AG10803 (cell line): ENCODE results near the gene REG1A.

Source experiments
- DNase-seq: peaks from one replicate; pipeline ENCODE4 v3.0.0; 2010; ENCODE audit warnings: low read depth
- H3K4me3 ChIP-seq: 2 replicates; pipeline ENCODE4 v1.5.1; 2011; ENCODE audit warnings: mild to moderate bottlenecking, low read length, control low read depth
- TF ChIP-seq, protein P1 (sequence below): conservative IDR thresholded peaks from 2 replicates; pipeline ENCODE4 v1.5.1; 2011; ENCODE audit warnings: mild to moderate bottlenecking, low read length, control low read depth, inconsistent platforms

The REG1A gene

GRCh38 chr2:79125721-79125985 lies 5.4 kb downstream of the REG1A start:
- TF ChIP-seq, protein P1, sequence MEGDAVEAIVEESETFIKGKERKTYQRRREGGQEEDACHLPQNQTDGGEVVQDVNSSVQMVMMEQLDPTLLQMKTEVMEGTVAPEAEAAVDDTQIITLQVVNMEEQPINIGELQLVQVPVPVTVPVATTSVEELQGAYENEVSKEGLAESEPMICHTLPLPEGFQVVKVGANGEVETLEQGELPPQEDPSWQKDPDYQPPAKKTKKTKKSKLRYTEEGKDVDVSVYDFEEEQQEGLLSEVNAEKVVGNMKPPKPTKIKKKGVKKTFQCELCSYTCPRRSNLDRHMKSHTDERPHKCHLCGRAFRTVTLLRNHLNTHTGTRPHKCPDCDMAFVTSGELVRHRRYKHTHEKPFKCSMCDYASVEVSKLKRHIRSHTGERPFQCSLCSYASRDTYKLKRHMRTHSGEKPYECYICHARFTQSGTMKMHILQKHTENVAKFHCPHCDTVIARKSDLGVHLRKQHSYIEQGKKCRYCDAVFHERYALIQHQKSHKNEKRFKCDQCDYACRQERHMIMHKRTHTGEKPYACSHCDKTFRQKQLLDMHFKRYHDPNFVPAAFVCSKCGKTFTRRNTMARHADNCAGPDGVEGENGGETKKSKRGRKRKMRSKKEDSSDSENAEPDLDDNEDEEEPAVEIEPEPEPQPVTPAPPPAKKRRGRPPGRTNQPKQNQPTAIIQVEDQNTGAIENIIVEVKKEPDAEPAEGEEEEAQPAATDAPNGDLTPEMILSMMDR = no peak
- no peak overlapping the region for H3K4me3 ChIP-seq
- no peak for DNase-seq

DNA sequence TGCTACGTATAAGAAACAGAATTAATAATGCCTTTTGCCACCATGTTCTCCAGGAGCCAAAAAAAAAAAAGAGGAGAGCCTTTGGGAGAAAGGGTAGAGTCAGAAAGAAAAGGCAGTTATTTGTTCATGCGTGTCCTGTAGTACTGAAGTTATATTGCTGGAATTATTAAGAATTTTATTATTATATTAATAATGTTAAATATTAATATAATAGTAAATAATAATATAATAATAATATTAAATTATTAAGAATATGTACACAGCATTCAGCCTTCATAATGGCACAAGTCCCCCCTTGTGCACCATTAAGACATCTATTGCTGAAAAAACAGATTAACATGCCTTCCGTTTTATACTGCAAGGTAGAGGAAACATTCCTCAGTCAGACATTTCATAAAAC lies 8.1 kb downstream of the REG1A start:
- H3K4me3 ChIP-seq = no peak overlapping the region
- TF ChIP-seq, protein P1 = no peak
- no peak for DNase-seq

GRCh38 chr2:79129260-79129659 lies 9.0 kb downstream of the REG1A start:
- TF ChIP-seq, protein P1 = no peak

GRCh38 chr2:79129804-79130203 lies 9.5 kb downstream of the REG1A start:
- no peak overlapping the region for H3K4me3 ChIP-seq

More at GRCh38 chr2:79129260-79129659, 9.0 kb downstream of the REG1A start:
- DNase-seq = no peak
- no peak overlapping the region for H3K4me3 ChIP-seq

GRCh38 chr2:79131687-79132086 lies 11.4 kb downstream of the REG1A start:
- DNase-seq = no peak
- TF ChIP-seq, protein P1 = no peak
- no peak overlapping the region for H3K4me3 ChIP-seq

More at GRCh38 chr2:79129804-79130203, 9.5 kb downstream of the REG1A start:
- TF ChIP-seq, protein P1 = no peak
- DNase-seq = no peak

DNA sequence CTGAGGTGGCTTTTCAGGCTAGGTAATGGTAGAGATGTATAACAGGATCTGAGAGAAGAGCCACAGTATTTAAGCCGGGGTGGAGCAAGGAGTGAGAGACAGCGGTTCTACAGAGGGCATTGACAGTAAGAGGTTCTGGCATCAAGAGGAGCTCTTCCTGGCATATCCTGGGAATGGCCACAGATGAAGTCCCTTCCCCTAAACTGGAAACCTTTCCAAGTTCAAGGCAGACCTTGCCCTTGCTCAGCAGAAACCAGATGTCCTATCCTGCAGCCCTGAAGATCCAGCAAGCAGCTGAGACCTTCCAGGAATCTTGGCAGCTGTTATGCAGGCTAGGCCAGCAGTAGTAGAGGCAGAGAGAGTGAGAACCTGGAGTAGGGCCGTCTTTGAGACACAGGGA lies 18.1 kb downstream of the REG1A start:
- DNase-seq = no peak
- no peak overlapping the region for H3K4me3 ChIP-seq
- TF ChIP-seq, protein P1 = no peak

- no peak overlapping the region for H3K4me3 ChIP-seq
- DNase-seq = no peak
- TF ChIP-seq, protein P1 = no peak
Measured at GRCh38 chr2:79139423-79139822, 19.1 kb downstream of the REG1A start.
